GM12872 (cell line): ENCODE data around the gene CDH26.

ENCODE experiments used
- CTCF ChIP-seq: IDR thresholded peaks from 3 replicates; pipeline ENCODE4 v1.5.1; 2011; ENCODE audit warnings: low read depth, mild to moderate bottlenecking, low read length, moderate library complexity; ENCODE audit not compliant: insufficient read depth

CDH26 gene

GRCh38 chr20:60050193-60050947 is 92.1 kb downstream of the CDH26 start:
- TF ChIP-seq CTCF: 0 out of 3 replicates have a peak, but pooled peaks have one; percentile 30

- TF ChIP-seq CTCF: no peak
Observed at GRCh38 chr20:60051911-60052310, 93.7 kb downstream of the CDH26 start.

- no peak for TF ChIP-seq CTCF
Observed at GRCh38 chr20:60052322-60052721, 94.1 kb downstream of the CDH26 start.

GRCh38 chr20:60053125-60053817 is 95.0 kb downstream of the CDH26 start:
- no peak for TF ChIP-seq CTCF

GRCh38 chr20:60053818-60054190 is 95.6 kb downstream of the CDH26 start:
- TF ChIP-seq CTCF: no peak

GRCh38 chr20:60054716-60055634 is 96.8 kb downstream of the CDH26 start:
- TF ChIP-seq CTCF: no peak

- no peak for TF ChIP-seq CTCF
Observed at GRCh38 chr20:60055740-60056139, 97.5 kb downstream of the CDH26 start.
